ENCODE results near the gene FBXO34. TPM values are rescaled to one million over a fixed set of nuclear protein-coding genes. Genes with fewer than 3 reads are reported as not detected.

FBXO34 gene
- total and polyA plus RNA-seq, 9 of the 15 experiments (the other 6 are each of a cell fraction or from before 2014, with no cell fraction given): 6.3 to 24.9 (median 16.2) TPM

DNA sequence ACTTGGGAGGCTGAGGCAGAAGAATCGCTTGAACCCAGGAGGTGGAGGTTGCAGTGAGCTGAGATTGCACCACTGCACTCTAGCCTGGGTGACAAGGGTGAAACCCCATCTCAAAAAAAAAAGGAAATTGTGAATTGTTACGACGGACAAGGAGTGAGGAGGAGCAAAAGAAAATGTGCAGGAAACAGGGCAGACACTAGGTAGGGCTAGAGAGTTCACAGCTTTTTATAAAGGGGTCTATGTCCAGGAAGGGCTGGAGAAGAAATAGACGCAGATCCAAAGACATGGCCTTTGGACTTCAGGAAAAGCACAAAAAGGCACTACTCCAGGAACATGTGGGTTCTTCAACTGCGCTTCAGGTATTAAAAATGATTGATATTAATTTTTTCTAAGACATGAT is 106.0 kb downstream of the FBXO34 start:
- no TSS peak for BruUV-seq (replicated peaks)
- Histone ChIP-seq H3K27me3 (ENCODE audit: control insufficient read depth in 2 of 2, insufficient read depth in 2 of 2, low read length in 2 of 2) (no peaks in the 10 kb centered on the region), H3K27ac (ENCODE audit: extremely low read depth, low read depth, low read length) (no peak overlapping the region), H3K36me3 (ENCODE audit: control insufficient read depth, insufficient read depth, low read length) (peaks cover 41% of the 10 kb centered on the region), H3K4me1 (replicated peaks in 1 of 2; ENCODE audit: control insufficient read depth in 2 of 2, insufficient read depth in 2 of 2, low read length in 2 of 2) (peaks cover 11 to 13% of the 10 kb centered on the region in 2 experiments), H3K9me3 (replicated peaks; ENCODE audit: control insufficient read depth, insufficient read depth, low read depth, low read length) (no peaks in the 10 kb centered on the region), H3K9me1 (ENCODE audit: control insufficient read depth, insufficient read depth, low read length) (no peaks in the 10 kb centered on the region), H3K4me3 (no peak overlapping the region), H4K20me1 (replicated peaks; ENCODE audit: control insufficient read depth, insufficient read depth, low read length) (no peaks in the 10 kb centered on the region), H3K79me2 (ENCODE audit: control insufficient read depth, insufficient read depth, low read length) (no peaks in the 10 kb centered on the region), H3K4me2 (ENCODE audit: insufficient read depth, low read length) (no peak overlapping the region), H2AFZ (ENCODE audit: low read depth, low read length) (no peak overlapping the region), H3K9ac (ENCODE audit: insufficient read depth in 1 of 2, low read depth in 2 of 2, low read length in 2 of 2) (no peak overlapping the region)
- ChIA-PET CTCF (ENCODE audit: low intra/inter-chr PET ratio) (no interaction called here), POLR2A (no interaction called here)
- TF ChIP-seq, protein P1, sequence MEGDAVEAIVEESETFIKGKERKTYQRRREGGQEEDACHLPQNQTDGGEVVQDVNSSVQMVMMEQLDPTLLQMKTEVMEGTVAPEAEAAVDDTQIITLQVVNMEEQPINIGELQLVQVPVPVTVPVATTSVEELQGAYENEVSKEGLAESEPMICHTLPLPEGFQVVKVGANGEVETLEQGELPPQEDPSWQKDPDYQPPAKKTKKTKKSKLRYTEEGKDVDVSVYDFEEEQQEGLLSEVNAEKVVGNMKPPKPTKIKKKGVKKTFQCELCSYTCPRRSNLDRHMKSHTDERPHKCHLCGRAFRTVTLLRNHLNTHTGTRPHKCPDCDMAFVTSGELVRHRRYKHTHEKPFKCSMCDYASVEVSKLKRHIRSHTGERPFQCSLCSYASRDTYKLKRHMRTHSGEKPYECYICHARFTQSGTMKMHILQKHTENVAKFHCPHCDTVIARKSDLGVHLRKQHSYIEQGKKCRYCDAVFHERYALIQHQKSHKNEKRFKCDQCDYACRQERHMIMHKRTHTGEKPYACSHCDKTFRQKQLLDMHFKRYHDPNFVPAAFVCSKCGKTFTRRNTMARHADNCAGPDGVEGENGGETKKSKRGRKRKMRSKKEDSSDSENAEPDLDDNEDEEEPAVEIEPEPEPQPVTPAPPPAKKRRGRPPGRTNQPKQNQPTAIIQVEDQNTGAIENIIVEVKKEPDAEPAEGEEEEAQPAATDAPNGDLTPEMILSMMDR (IDR thresholded peaks at IDR 0.05 in 2 of 3, conservative IDR thresholded peaks at IDR 0.05 in 1 of 3; ENCODE audit: insufficient read depth in 2 of 3, low read depth in 1 of 3, low read length in 3 of 3): peak in 1 of 3 experiments; percentile 5; a peak in 1 of 6 replicates
- no peak for TF ChIP-seq DACH1 (IDR thresholded peaks at IDR 0.05; ENCODE audit: partially characterized antibody)
- in situ Hi-C loops (cut with MboI): no loop called here
- FAIRE-seq (no peak), DNase-seq (ENCODE audit: extremely low read depth in 1 of 4, low spot score in 3 of 4) (no peak), ATAC-seq (no peak)
- 90% methylated on average over 4 of the region's 5 CpGs for WGBS (ENCODE audit: insufficient coverage, low coverage, missing lambda C conversion rate)
- intact Hi-C loops (cut with micrococcal nuclease): loop anchor here (10.0 kb wide), 1 partner anchor 48 kb away; no protein-coding TSS in a partner anchor

DNA sequence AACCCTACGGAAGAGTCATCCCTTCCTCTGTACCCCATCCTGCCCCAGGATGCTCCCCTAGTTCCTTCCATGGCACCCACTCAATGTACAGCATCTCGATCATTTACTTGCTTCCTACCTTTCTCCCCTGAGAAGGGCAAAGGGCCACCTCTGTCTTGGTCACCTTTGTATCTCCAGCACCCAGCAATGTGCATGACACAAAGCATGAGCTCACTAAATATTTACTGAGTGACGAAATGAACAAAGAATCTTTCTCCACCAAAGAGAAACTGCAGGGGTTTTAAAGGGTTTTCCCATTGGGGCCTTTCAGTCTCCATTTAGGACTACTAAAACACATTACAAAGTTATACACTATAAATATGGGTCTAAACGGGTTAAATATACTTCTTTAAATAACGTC is 109.8 kb downstream of the FBXO34 start:
- Histone ChIP-seq H3K27ac (ENCODE audit: extremely low read depth, low read depth, low read length) (no peak overlapping the region), H3K36me3 (ENCODE audit: control insufficient read depth, insufficient read depth, low read length) (peaks cover 39% of the 10 kb centered on the region), H3K4me1 (replicated peaks in 1 of 2; ENCODE audit: control insufficient read depth in 2 of 2, insufficient read depth in 2 of 2, low read length in 2 of 2) (peaks cover 17 to 44% of the 10 kb centered on the region in 2 experiments), H3K4me2 (ENCODE audit: insufficient read depth, low read length) (no peak overlapping the region), H3K4me3 (no peak overlapping the region), H2AFZ (ENCODE audit: low read depth, low read length) (no peak overlapping the region), H3K9me1 (ENCODE audit: control insufficient read depth, insufficient read depth, low read length) (no peaks in the 10 kb centered on the region), H3K9ac (ENCODE audit: insufficient read depth in 1 of 2, low read depth in 2 of 2, low read length in 2 of 2) (no peak overlapping the region), H3K27me3 (ENCODE audit: control insufficient read depth in 2 of 2, insufficient read depth in 2 of 2, low read length in 2 of 2) (no peaks in the 10 kb centered on the region), H3K79me2 (ENCODE audit: control insufficient read depth, insufficient read depth, low read length) (no peaks in the 10 kb centered on the region), H3K9me3 (replicated peaks; ENCODE audit: control insufficient read depth, insufficient read depth, low read depth, low read length) (no peaks in the 10 kb centered on the region), H4K20me1 (replicated peaks; ENCODE audit: control insufficient read depth, insufficient read depth, low read length) (no peaks in the 10 kb centered on the region)
- no TSS peak for BruUV-seq (replicated peaks)
- POLR2A ChIA-PET: no interaction called here
- ATAC-seq (no peak), FAIRE-seq (no peak), DNase-seq (ENCODE audit: extremely low read depth in 1 of 4, low spot score in 3 of 4) (no peak)
- CTCF ChIA-PET (ENCODE audit: low intra/inter-chr PET ratio): no interaction called here
- 75% methylated on average over 5 of the region's 5 CpGs for WGBS (ENCODE audit: insufficient coverage, low coverage, missing lambda C conversion rate)
- in situ Hi-C loops (cut with MboI): no loop called here
- intact Hi-C loops (cut with micrococcal nuclease): no loop called here
- TF ChIP-seq NFE2 (IDR thresholded peaks at IDR 0.05; ENCODE audit: low read depth): no peak
- no peak for TF ChIP-seq SREBF2 (CRISPR knock-in tag; IDR thresholded peaks at IDR 0.05)
- TF ChIP-seq MCM5 (IDR thresholded peaks at IDR 0.05; ENCODE audit: low read depth): no peak
- TF ChIP-seq, protein P2, sequence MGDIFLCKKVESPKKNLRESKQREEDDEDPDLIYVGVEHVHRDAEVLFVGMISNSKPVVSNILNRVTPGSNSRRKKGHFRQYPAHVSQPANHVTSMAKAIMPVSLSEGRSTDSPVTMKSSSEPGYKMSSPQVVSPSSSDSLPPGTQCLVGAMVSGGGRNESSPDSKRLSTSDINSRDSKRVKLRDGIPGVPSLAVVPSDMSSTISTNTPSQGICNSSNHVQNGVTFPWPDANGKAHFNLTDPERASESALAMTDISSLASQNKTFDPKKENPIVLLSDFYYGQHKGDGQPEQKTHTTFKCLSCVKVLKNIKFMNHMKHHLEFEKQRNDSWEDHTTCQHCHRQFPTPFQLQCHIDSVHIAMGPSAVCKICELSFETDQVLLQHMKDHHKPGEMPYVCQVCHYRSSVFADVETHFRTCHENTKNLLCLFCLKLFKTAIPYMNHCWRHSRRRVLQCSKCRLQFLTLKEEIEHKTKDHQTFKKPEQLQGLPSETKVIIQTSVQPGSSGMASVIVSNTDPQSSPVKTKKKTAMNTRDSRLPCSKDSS (IDR thresholded peaks at IDR 0.05; ENCODE audit: low read depth, partially characterized antibody): no peak
- TF ChIP-seq, protein P3, sequence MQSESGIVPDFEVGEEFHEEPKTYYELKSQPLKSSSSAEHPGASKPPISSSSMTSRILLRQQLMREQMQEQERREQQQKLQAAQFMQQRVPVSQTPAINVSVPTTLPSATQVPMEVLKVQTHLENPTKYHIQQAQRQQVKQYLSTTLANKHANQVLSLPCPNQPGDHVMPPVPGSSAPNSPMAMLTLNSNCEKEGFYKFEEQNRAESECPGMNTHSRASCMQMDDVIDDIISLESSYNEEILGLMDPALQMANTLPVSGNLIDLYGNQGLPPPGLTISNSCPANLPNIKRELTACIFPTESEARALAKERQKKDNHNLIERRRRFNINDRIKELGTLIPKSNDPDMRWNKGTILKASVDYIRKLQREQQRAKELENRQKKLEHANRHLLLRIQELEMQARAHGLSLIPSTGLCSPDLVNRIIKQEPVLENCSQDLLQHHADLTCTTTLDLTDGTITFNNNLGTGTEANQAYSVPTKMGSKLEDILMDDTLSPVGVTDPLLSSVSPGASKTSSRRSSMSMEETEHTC (IDR thresholded peaks at IDR 0.05): no peak
- no peak for TF ChIP-seq ZNF79 (CRISPR knock-in tag; IDR thresholded peaks at IDR 0.05; ENCODE audit: low read depth)
- TF ChIP-seq ZNF121 (CRISPR knock-in tag; conservative IDR thresholded peaks at IDR 0.05): no peak
- no peak for TF ChIP-seq MAFK (IDR thresholded peaks at IDR 0.05; ENCODE audit: low read length)
- no peak for TF ChIP-seq KDM4B (IDR thresholded peaks at IDR 0.05; ENCODE audit: borderline replicate concordance in 2 of 2, low read depth in 1 of 2)
- TF ChIP-seq BRD4 (IDR thresholded peaks at IDR 0.05): no peak
- no peak for TF ChIP-seq ESRRB (CRISPR knock-in tag; IDR thresholded peaks at IDR 0.05; ENCODE audit: borderline replicate concordance)
